ENCODE results near the gene PDE6H.

Gene PDE6H

DNA sequence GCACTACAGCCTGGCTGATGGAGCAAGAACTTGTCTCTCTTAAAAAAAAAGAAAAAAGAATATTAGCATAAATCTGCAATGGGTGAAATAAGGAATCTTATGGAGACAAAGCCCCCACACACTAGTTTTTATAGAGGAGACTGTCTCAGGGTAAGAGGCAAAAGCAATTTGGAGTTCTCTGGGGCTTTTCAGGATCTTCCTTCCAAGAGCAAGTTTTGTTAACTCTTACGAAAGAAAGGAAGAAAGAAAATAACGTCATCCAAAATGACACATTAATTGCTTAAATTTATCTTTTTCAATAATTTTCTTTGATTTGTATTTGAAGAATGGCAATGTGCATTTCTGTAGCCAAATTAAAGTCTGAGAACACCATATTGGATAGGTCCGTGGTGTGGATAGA, 3.8 kb downstream of the PDE6H start:
- no peak for DNase-seq

DNA sequence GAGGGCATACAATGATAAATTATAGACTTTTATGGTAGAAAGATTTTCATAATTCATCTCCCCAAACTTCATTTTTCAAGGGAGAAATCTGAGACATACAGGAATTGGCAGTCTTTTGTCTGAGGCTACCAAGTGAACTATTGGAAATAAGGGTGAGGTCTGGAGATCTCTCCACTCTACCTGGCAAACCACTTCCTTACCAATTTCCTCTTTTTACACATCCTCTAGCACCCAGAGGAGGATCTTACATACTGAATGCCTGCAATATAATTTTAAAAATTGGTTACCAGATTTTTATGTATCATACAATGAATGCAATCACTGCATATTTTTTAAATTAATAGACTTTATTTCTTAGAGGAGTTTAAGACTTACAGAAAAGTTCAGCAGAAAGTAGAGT, 6.6 kb downstream of the PDE6H start:
- DNase-seq, result no peak

GRCh38 chr12:14981049-14981448, 8.2 kb downstream of the PDE6H start:
- DNase-seq, result no peak

DNA sequence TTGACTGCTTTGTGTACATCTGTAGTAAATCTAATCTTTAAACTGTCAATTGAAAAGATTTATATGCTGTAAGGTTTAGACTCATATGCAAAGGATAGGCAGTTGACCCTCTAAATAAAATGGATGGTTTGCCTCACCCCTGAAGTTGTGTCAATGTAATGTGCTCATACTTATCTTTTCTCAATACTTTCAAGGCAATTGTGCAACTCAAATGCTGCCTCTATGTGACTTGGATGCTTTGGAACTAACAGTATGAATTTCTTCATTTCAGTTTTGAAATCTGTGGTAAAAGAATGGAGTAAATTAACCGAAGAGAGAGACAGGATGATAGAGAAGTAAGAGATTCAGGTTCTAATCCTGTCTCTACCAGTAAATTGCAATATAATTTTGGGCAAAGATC, 9.7 kb downstream of the PDE6H start:
- DNase-seq, result no peak

DNA sequence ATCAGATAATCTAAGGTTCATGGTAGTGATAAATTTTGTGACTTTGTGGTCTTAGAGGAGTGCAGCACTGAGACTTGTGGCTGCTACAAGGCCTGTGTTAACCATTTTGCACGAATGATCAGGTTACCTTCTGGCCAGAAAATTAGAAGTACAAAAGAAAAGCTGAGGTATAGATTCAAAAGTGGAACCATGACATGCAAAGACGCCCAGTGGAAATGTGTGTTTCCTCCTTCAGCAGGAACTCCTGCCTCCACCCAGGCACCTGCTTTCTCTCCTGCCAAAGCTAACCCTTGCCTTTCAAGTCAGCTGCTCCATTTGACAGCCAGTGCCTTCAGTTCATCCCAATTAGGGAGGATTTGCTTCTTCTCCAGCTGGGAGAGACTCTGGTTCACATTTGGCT, 10.1 kb downstream of the PDE6H start:
- DNase-seq, result no peak

DNA sequence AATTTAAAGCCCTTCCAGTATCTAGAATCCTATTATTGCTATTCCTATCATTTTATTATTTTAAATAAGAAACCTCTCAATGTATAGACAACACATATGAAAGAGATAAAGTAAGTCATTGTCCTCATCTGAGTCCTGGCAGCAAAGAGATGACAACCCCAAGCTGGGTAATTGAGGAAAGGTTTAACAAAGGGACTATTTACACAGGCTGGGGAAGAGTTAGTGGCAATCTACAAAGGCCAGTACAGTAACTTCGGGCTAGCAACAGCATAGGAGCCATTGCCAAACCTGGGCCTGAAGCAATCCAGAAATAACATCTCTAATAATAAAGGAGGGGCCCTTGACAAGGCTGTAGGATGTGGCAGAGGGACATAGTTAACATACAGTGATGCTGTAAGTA, 11.2 kb downstream of the PDE6H start:
- no peak for DNase-seq

- no peak for DNase-seq
Observed at GRCh38 chr12:14984766-14985285, 12.0 kb downstream of the PDE6H start.

GRCh38 chr12:14986449-14986848, 13.6 kb downstream of the PDE6H start:
- DNase-seq, result no peak

- no peak for DNase-seq
Observed at GRCh38 chr12:14988035-14988434, 15.2 kb downstream of the PDE6H start.

GRCh38 chr12:14989790-14990189, 16.9 kb downstream of the PDE6H start:
- DNase-seq, result no peak

- DNase-seq, result no peak
Observed at GRCh38 chr12:14991069-14991468, 18.2 kb downstream of the PDE6H start.

DNA sequence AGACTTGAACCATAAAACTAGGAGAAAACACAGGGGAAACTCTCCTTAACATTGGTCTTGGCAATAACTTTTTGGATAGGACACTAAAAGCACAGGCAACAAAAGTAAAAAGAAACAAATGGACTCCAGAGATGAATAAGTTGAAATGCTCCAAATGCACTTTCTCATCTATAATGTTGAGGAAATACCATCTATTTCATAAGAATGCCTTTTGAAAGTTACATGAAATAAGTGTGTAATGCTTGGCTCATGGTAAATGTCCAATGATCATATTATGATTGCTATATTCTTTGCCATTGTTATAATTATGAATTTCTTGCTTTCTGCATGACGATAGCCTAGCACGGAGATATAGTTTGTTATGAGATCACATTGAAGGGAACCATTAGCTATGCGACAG, 19.8 kb downstream of the PDE6H start:
- no peak for DNase-seq

GRCh38 chr12:14993117-14993516, 20.3 kb downstream of the PDE6H start:
- no peak for DNase-seq

- DNase-seq, result no peak
Observed at GRCh38 chr12:14993537-14994266, 20.9 kb downstream of the PDE6H start.

GRCh38 chr12:14994610-14995009, 21.8 kb downstream of the PDE6H start:
- no peak for DNase-seq

GRCh38 chr12:14995583-14996425, 23.0 kb downstream of the PDE6H start:
- DNase-seq, result peak; percentile 51

- no peak for DNase-seq
Observed at GRCh38 chr12:14997998-14998397, 25.2 kb downstream of the PDE6H start.

- DNase-seq, result no peak
Observed at GRCh38 chr12:14999021-14999694, 26.3 kb downstream of the PDE6H start.

DNA sequence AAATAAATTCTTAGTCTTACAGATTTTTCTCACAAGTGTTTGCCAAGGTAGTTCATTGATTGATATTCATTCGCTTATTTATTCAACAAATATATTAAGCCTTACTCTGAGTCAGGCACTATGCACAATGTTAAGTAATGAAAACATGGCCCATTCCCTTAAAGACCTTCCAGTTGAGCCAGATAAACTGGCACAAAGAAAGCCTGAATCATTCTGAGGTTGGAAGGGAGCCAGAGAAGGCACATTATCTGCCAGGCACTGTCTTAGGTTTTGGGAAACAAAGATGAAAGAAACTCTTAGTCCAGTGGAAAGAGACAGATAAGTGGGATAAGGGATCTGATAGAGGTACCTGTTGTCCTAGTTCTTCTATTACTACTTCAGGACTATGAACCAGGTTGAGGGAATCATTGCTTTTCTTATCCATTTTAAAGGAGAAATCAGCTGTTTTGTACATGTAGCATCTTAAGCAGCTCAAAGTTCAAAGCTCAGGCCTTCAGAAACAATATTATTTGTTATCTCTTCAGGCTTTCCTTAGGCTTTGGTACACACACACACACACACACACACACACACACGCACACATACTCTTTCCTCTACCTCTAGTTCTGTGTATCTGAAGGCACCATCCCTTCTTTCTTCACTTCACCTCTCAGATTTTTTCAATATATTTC, 27.0 kb downstream of the PDE6H start:
- DNase-seq, result peak; percentile 43

DNA sequence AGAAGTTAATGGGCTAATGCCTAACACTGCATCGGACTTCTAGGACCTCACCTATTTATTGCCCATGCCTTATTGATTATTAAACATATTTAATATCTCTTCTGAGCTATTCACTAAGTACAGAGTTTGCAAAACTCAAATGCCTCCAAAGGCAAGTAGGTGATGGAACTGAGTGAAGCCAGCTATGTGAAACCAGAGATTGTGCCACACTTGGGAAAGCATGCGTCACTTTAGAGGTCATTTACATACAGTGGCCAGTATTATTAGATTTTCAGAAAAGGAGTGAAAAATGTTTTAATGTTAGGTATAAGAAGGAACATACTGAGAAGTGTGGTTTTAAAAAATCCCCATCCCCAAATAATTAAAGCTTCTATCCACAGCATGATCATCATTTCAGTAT, 27.7 kb downstream of the PDE6H start:
- DNase-seq, result no peak

DNA sequence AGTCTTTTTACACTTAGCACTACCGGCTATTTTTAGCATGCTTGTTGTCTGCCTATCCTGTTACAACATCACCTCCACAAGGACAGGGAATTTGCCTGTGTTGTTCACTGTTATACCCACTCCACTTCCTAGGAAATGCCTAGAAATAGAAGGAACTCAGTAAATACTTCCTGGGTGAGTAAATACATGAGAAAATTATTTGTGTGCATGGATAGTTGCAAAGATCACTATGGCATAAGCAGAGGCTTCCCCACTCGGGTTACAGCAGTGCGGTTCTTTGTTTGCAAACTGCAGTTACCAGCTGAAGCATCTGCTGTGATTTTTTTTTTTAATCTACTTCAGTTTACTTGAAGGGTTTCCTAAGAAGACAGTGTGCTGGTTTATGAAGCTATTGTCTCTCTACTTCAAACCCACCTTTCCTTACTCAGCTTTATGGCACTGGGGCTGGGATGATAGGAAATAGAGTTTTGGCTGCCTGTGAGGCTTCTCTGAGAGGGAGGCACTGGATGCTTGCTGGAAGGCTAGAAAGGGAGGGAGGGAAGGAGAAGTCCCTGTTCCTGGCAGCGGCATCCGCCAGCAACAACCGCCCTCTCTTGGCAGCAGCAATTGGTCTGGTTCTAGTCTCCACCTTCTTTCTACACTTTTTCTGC, 29.0 kb downstream of the PDE6H start:
- peak; percentile 81 for DNase-seq

DNA sequence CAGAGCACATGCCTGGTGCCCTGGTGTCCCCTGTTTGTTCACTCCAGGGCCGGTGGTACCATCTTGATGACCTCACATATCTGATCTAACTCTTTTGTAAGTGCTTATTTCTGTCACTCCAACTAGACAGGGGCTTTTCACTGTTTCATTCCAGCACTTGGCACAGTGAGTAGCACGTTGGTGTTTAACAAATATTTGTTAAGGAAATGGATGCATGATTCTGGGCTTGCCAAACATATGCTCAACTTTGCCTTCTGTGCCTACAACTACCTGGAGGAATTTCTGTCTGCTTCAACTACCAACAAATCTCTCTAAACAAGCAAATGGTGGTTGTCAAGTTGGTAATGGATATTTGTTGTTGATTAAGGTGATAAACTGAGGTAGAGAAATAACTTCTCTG, 31.6 kb downstream of the PDE6H start:
- DNase-seq, result peak; percentile 19

- no peak for DNase-seq
Observed at GRCh38 chr12:15005064-15005463, 32.2 kb downstream of the PDE6H start.
